HepG2 (cell line): Measurements from ENCODE around the gene ZNF586. TPM values are rescaled to one million over a fixed set of nuclear protein-coding genes. Genes with fewer than 3 reads are reported as not detected.

Experiments
- FLYWCH1 ChIP-seq: sonication (generic); formaldehyde crosslinking; IDR thresholded peaks from 2 replicates; pipeline ENCODE4 v1.8.1; 2023; ENCODE audit warnings: mild to moderate bottlenecking, missing genetic modification reagents
- IRF2 ChIP-seq: IDR thresholded peaks from 2 replicates; pipeline ENCODE4 v1.6.1; 2018; ENCODE audit warnings: missing genetic modification reagents, missing compliant biosample characterization
- ISL2 ChIP-seq: sonication (generic); formaldehyde crosslinking; IDR thresholded peaks from 2 replicates; pipeline ENCODE4 v1.5.0; 2020; ENCODE audit warnings: missing genetic modification reagents
- SNRNP70 ChIP-seq: fragments of 200-400 bp; formaldehyde crosslinking; IDR thresholded peaks from 2 replicates; pipeline ENCODE4 v1.6.1; 2017; ENCODE audit warnings: mild to moderate bottlenecking, low read depth, low read length, moderate library complexity
- THYN1 ChIP-seq: sonication (generic); formaldehyde crosslinking; IDR thresholded peaks from 2 replicates; pipeline ENCODE4 v1.8.1; 2023; ENCODE audit warnings: low read depth, mild to moderate bottlenecking, moderate library complexity, missing genetic modification reagents, borderline replicate concordance
- ZMAT3 ChIP-seq: sonication (generic); formaldehyde crosslinking; conservative IDR thresholded peaks from 2 replicates; pipeline ENCODE4 v1.7.0; 2021; ENCODE audit warnings: missing genetic modification reagents
- ZNF329 ChIP-seq: sonication (generic); formaldehyde crosslinking; IDR thresholded peaks from 2 replicates; pipeline ENCODE4 v1.9.0; 2021; ENCODE audit warnings: low read depth, mild to moderate bottlenecking, missing genetic modification reagents
- ZNF350 ChIP-seq: sonication (generic); formaldehyde crosslinking; IDR thresholded peaks from 2 replicates; pipeline ENCODE4 v1.4.0; 2020; ENCODE audit warnings: mild to moderate bottlenecking, low read depth, missing genetic modification reagents, borderline replicate concordance
- ZNF777 ChIP-seq: sonication (generic); formaldehyde crosslinking; IDR thresholded peaks from 2 replicates; pipeline ENCODE4 v1.4.0; 2020; ENCODE audit warnings: missing genetic modification reagents
- polyA plus RNA-seq, 8 experiments: library from polyadenylated mRNA; depleted of rRNA in 3 of 8; stranded (reverse) in 7 of 8; unstranded in 1 of 8; fragments of >200 nt; fragmentation: Illumina TruSeq in 4 of 8; extraction: Trizol in 4 of 8; gene quantifications; 2 replicates each; pipeline versions ENCODE4 v1.2.1 to v1.2.3, GENCODE V29; 2011 to 2016; ENCODE audit warnings: low read depth in 4 of 8, missing spikeins in 1 of 8, mixed read lengths in 1 of 8; ENCODE audit not compliant: insufficient read depth in 1 of 8
- total RNA-seq, 5 experiments: library from RNA; depleted of rRNA; stranded (reverse); fragments of >200 nt; fragmentation: Illumina TruSeq; extraction: Trizol; gene quantifications; 2 replicates each; pipeline ENCODE4 v1.2.3, GENCODE V29; 2016; ENCODE audit warnings: low read depth in 1 of 5
- TF ChIP-seq, protein P1 (sequence below): sonication (generic); formaldehyde crosslinking; IDR thresholded peaks from 2 replicates; pipeline ENCODE4 v1.8.0; 2022; ENCODE audit warnings: mild to moderate bottlenecking, missing genetic modification reagents
- TF ChIP-seq, protein P2 (sequence below): sonication (generic); formaldehyde crosslinking; IDR thresholded peaks from 2 replicates; pipeline ENCODE4 v1.9.0; 2021; ENCODE audit warnings: missing genetic modification reagents, mild to moderate bottlenecking, borderline replicate concordance
- TF ChIP-seq, protein P3 (sequence below): sonication (generic); formaldehyde crosslinking; IDR thresholded peaks from 2 replicates; pipeline ENCODE4 v1.5.1; 2020; ENCODE audit warnings: missing genetic modification reagents, mild to moderate bottlenecking, borderline replicate concordance
- TF ChIP-seq, protein P4 (sequence below), 2 experiments: sonication (generic) in 1 of 2; formaldehyde crosslinking in 1 of 2; IDR thresholded peaks; 2 replicates each; pipeline versions ENCODE4 v1.4.0 to v1.6.1; 2016 to 2020; ENCODE audit warnings: borderline replicate concordance in 1 of 2, low read depth in 1 of 2, mild to moderate bottlenecking in 1 of 2, missing genetic modification reagents in 1 of 2
- TF ChIP-seq, protein P5 (sequence below): sonication (generic); formaldehyde crosslinking; IDR thresholded peaks from 2 replicates; pipeline ENCODE4 v1.9.0; 2021; ENCODE audit warnings: missing genetic modification reagents, borderline replicate concordance
- TF ChIP-seq, protein P6 (sequence below): sonication (generic); formaldehyde crosslinking; IDR thresholded peaks from 2 replicates; pipeline ENCODE4 v1.4.0; 2020; ENCODE audit warnings: missing genetic modification reagents, mild to moderate bottlenecking, borderline replicate concordance

Gene ZNF586
- total and polyA plus RNA-seq, 2 of the 13 experiments (the other 11 are each of a cell fraction or from before 2014, with no cell fraction given) = 0.50 to 3.4 TPM

DNA sequence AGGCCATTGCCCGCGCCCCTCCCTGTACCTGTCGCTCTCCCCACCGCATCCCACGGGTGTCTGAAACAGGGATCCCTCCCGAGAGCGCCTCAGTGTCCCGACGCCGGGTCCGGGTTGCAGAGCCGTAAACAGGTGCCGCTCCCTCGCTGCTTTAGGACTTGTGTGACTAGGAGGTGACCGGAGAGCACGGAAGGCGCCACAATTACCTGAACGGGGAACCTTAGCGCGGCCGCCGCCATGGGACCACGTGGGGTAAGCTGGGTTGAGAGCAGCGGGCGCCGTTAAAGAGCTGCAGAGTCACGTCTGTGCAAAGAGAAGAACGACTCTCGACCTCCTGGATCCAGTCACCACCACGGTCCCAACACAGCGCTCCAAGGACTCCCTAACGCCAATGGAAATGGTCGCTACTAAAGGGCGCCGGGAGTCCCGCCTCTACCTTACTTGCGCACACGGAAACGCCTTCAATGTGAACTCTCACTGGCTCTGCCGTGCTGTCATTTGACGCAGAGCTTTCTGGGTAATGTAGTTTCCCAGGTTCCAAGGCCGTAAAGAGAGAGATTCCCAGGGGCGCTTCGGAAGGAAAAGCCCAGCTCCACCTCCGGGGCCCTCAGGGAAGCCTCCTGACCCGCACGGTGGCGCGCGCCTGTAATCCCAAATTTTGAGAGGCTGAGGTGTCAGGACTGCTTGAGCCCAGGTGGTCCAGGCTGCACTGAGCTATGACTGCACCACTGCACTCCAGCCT lies 45.2 kb downstream of the ZNF586 start, which contains the start of gene ZNF552 (continued):
- TF ChIP-seq, protein P1, sequence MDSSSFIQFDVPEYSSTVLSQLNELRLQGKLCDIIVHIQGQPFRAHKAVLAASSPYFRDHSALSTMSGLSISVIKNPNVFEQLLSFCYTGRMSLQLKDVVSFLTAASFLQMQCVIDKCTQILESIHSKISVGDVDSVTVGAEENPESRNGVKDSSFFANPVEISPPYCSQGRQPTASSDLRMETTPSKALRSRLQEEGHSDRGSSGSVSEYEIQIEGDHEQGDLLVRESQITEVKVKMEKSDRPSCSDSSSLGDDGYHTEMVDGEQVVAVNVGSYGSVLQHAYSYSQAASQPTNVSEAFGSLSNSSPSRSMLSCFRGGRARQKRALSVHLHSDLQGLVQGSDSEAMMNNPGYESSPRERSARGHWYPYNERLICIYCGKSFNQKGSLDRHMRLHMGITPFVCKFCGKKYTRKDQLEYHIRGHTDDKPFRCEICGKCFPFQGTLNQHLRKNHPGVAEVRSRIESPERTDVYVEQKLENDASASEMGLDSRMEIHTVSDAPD (CRISPR knock-in tag) = no peak
- TF ChIP-seq ZNF329 (CRISPR knock-in tag) (0 out of 2 replicates have a peak, but pooled peaks have one; percentile 24), ISL2 (peak; percentile 21), FLYWCH1 (CRISPR knock-in tag) (no peak), IRF2 (peak; percentile 91; the same call in 1 of the 2 replicates), ZNF350 (peak; percentile 69; the same call in 1 of the 2 replicates), ZNF777 (CRISPR knock-in tag) (peak; percentile 62), ZMAT3 (CRISPR knock-in tag) (peak; percentile 82; the same call in 1 of the 2 replicates), THYN1 (CRISPR knock-in tag) (no peak), SNRNP70 (no peak)
- TF ChIP-seq, protein P2, sequence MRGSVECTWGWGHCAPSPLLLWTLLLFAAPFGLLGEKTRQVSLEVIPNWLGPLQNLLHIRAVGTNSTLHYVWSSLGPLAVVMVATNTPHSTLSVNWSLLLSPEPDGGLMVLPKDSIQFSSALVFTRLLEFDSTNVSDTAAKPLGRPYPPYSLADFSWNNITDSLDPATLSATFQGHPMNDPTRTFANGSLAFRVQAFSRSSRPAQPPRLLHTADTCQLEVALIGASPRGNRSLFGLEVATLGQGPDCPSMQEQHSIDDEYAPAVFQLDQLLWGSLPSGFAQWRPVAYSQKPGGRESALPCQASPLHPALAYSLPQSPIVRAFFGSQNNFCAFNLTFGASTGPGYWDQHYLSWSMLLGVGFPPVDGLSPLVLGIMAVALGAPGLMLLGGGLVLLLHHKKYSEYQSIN = no peak
- TF ChIP-seq, protein P3, sequence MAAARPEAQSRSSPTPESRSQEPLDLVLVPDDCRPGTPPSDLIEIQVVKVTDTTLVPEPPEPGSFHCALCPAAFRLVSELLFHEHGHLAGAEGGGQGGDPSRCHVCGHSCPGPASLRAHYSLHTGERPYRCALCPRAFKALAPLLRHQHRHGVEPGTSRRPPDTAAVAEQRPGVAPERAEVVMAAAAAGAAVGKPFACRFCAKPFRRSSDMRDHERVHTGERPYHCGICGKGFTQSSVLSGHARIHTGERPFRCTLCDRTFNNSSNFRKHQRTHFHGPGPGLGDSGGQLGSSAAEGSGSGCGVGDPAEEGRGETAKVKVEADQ (CRISPR knock-in tag) = no peak; the same call in 1 of the 2 replicates
- TF ChIP-seq, protein P4, sequence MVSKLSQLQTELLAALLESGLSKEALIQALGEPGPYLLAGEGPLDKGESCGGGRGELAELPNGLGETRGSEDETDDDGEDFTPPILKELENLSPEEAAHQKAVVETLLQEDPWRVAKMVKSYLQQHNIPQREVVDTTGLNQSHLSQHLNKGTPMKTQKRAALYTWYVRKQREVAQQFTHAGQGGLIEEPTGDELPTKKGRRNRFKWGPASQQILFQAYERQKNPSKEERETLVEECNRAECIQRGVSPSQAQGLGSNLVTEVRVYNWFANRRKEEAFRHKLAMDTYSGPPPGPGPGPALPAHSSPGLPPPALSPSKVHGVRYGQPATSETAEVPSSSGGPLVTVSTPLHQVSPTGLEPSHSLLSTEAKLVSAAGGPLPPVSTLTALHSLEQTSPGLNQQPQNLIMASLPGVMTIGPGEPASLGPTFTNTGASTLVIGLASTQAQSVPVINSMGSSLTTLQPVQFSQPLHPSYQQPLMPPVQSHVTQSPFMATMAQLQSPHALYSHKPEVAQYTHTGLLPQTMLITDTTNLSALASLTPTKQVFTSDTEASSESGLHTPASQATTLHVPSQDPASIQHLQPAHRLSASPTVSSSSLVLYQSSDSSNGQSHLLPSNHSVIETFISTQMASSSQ (IDR thresholded peaks at IDR 0.05; ENCODE audit: low read depth) = no peak
- TF ChIP-seq, protein P4 (CRISPR knock-in tag; IDR thresholded peaks at IDR 0.05; ENCODE audit: borderline replicate concordance) = 0 out of 2 replicates have a peak, but pooled peaks have one; percentile 36
- TF ChIP-seq, protein P5, sequence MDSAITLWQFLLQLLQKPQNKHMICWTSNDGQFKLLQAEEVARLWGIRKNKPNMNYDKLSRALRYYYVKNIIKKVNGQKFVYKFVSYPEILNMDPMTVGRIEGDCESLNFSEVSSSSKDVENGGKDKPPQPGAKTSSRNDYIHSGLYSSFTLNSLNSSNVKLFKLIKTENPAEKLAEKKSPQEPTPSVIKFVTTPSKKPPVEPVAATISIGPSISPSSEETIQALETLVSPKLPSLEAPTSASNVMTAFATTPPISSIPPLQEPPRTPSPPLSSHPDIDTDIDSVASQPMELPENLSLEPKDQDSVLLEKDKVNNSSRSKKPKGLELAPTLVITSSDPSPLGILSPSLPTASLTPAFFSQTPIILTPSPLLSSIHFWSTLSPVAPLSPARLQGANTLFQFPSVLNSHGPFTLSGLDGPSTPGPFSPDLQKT (CRISPR knock-in tag) = no peak
- TF ChIP-seq, protein P6, sequence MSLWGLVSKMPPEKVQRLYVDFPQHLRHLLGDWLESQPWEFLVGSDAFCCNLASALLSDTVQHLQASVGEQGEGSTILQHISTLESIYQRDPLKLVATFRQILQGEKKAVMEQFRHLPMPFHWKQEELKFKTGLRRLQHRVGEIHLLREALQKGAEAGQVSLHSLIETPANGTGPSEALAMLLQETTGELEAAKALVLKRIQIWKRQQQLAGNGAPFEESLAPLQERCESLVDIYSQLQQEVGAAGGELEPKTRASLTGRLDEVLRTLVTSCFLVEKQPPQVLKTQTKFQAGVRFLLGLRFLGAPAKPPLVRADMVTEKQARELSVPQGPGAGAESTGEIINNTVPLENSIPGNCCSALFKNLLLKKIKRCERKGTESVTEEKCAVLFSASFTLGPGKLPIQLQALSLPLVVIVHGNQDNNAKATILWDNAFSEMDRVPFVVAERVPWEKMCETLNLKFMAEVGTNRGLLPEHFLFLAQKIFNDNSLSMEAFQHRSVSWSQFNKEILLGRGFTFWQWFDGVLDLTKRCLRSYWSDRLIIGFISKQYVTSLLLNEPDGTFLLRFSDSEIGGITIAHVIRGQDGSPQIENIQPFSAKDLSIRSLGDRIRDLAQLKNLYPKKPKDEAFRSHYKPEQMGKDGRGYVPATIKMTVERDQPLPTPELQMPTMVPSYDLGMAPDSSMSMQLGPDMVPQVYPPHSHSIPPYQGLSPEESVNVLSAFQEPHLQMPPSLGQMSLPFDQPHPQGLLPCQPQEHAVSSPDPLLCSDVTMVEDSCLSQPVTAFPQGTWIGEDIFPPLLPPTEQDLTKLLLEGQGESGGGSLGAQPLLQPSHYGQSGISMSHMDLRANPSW (CRISPR knock-in tag) = no peak; the same call in 1 of the 2 replicates
